ENCODE results near the gene NHS. TPM values are rescaled to one million over a fixed set of nuclear protein-coding genes. Genes with fewer than 3 reads are reported as not detected.

The NHS gene
- 0.53 and 0.58 TPM in 2 replicates for total RNA-seq

GRCh38 chrX:17374619-17375366 is at the start of gene NHS:
Gene NHS, plus strand, starts transcription at chrX:17375200. Its CDS starts 558 bp downstream, at chrX:17375758.

GRCh38 chrX:17736856-17737709 is 362.1 kb downstream of the NHS start, which contains the start of gene SCML1:
Gene SCML1, plus strand, starts transcription at chrX:17737493. Its CDS starts 6,694 bp downstream, at chrX:17744187.

